Measurements from ENCODE around the gene VGF. TPM values are rescaled to one million over a fixed set of nuclear protein-coding genes. Genes with fewer than 3 reads are reported as not detected.
"Not testable (repeated sequence)": the region's sequence is repeated elsewhere in the genome, so short reads cannot be mapped to it uniquely, and the experiment has no call there.

VGF gene
- total RNA-seq, 1 donor from 2014 or later: 0.05 TPM

- no peak for DNase-seq (ENCODE audit: low read depth)
Measured at GRCh38 chr7:101137651-101138212, 27.6 kb downstream of the VGF start.

GRCh38 chr7:101134399-101134980 is 30.9 kb downstream of the VGF start:
- DNase-seq (ENCODE audit: low read depth): no peak

DNA sequence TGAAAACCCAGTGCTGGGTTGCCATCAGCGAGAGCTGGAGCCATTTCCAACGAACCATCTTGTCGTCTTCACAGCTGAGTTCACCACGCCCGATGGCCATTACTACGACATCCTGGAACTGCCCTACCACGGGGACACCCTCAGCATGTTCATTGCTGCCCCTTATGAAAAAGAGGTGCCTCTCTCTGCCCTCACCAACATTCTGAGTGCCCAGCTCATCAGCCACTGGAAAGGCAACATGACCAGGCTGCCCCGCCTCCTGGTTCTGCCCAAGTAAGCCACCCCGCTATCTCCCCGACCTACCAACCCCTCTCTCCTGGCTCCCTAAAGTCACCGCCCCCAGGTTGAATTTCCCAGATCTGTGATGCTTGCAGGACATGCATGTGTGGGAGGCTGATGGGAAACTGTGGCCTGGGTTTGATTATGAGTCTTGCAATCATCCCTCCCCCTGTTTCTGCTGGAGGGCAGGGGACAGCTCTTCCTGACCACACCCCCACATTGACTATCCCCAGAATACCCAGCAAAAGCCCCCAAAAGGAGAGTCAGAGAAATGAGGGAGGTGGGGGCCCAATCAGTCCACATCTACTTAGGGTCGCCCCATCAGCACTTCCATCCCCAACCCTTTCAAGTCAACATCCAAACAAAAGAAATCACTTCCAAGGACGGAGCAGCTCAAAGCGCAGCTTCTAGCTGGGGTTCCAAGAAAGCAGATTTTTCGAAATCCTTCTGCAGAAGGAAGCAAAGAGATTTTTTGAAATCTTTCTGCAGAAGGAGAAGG is 31.6 kb downstream of the VGF start:
- DNase-seq (ENCODE audit: low read depth): no peak

- DNase-seq (ENCODE audit: low read depth): not testable (repeated sequence)
Measured at GRCh38 chr7:101132626-101133600, 32.5 kb downstream of the VGF start.

DNA sequence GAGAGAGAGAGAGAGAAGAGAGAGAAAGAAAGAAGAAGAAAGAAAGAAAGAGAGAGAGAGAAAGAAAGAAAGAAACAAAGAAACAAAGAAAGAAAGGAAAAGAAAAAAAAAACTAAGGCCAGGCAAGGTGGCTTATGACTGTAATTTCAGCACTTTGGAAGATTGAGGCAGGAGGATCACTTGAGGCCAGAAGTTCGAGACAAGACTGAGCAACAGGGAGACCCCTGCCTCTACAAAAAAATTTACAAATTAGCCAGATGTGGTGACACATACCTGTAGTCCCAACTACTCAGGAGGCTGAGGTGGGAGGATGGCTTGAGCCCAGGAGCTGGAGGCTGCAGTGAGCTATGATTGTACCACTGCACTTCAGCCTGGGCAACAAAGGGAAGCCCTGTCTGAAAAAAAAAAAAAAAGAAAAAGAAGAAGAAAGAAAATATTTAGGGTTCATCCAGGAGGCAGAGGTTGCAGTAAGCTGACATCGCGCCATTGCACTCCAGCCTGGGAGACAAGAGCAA is 35.7 kb downstream of the VGF start:
- no peak for DNase-seq (ENCODE audit: low read depth)

DNA sequence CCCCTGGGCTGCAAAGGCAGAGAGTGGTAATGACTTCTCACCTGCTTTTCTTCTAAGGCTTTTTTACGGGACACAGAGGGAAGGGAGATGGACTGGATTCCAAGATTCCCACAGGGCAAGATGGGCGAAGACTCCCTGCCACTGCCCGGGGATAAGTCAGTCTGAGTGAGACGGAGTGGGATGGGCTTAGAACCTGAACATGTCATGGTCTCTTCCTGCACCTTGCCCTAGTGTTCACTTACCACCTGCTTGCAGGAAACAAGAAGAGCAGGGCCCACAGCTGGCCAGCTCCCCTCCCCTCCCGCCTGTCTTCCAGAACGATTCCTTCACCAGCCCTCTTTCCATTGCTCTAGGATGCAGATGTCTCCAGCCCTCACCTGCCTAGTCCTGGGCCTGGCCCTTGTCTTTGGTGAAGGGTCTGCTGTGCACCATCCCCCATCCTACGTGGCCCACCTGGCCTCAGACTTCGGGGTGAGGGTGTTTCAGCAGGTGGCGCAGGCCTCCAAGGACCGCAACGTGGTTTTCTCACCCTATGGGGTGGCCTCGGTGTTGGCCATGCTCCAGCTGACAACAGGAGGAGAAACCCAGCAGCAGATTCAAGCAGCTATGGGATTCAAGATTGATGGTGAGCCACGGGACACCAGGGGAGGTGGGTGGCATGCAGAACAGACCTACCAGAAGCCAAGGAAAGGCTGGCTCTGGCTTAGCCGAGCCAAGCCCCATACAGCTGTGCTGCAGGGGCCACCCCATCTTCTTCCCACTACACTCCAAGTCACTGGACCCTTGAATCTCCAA is 37.1 kb downstream of the VGF start:
- no peak for DNase-seq (ENCODE audit: low read depth)

DNA sequence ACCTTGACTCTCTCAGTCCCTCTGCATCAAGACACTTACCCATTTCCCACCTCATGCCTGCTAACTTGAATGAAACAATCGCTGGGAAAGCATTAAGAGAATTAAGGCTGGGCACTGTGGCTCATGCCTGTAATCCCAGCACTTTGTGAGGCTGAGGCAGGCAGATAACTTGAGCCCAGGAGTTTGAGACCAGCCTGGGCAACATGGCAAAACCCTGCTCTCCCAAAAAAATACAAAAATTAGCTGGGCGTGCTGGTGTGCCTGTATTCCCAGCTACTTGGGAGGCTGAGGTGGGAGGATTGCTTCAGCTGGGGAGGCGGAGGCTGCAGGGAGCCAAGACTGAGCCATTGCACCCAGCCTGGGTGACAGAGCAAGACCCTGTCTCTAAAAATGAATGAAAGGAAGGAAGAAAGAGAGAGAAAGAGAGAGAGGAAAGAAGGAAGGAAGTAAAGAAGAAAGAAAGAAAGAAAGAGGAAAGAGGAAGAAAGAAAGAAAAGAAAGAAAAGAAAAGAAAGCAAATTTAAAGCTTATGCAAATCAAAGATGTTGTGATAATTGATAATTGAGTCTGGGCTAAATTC is 37.8 kb downstream of the VGF start:
- DNase-seq (ENCODE audit: low read depth): no peak

- peak; percentile 95 for DNase-seq (ENCODE audit: low read depth)
Measured at GRCh38 chr7:101126651-101127459, 38.5 kb downstream of the VGF start, which contains the start of gene SERPINE1. TSS of gene SERPINE1 (plus strand) at chr7:101127104. CDS start at chr7:101128394, 1,290 bp downstream.

DNA sequence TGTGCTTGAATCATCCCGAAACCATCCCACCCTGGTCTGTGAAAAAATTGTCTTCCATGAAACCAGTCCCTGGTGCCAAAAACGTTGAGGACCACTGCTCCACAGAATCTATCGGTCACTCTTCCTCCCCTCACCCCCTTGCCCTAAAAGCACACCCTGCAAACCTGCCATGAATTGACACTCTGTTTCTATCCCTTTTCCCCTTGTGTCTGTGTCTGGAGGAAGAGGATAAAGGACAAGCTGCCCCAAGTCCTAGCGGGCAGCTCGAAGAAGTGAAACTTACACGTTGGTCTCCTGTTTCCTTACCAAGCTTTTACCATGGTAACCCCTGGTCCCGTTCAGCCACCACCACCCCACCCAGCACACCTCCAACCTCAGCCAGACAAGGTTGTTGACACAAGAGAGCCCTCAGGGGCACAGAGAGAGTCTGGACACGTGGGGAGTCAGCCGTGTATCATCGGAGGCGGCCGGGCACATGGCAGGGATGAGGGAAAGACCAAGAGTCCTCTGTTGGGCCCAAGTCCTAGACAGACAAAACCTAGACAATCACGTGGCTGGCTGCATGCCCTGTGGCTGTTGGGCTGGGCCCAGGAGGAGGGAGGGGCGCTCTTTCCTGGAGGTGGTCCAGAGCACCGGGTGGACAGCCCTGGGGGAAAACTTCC is 39.2 kb downstream of the VGF start:
- DNase-seq (ENCODE audit: low read depth): peak; percentile 71

DNA sequence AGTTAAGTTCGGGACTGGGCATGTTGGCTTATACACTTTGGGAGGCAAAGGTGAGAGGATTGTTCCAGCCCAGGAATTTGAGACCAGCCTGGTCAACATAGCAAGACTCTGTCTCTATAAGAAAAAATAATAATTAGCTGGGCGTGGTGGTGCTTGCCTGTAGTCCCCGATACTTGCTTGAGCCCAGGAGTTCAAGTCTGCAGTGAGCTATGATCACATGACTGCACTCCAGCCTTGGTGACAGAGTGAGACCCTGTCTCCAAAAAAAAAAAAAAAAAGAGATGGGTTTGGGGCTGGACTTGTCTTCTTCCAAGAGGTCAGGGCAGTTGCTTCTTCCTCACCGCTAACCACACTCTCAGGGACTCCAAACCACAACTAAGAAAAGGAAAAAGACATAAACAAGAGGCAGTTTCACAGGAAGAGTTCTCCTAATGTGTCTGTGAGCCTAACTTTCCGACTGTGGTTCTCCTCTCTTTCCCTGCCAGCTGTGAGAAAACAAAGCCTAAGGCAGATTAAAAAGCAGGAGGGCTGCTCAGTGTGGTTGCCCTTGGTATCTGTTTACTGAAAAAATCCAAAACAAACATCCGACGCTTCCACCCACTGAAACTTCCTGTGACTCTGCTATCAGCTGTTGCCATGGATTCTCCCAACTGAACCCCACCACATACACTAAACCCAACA is 40.9 kb downstream of the VGF start:
- peak; percentile 92 for DNase-seq (ENCODE audit: low read depth)

DNA sequence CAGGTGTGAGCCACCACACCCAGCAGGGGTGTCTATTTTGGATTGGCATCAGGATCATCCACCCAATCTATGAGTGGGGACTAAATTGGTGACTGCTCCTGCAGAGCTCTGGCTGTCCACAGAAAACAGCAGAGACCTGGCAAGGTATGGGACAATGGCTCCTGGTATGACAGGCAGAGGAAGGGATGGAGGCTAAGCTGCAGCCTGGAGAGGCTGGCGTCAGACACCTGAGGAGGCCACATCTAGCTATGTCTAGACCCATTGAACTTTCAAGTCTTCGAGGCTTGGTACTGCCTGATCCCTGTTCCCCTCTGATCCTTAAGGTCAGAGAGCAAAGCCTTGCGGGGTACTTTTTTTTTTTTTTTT is 41.7 kb downstream of the VGF start:
- DNase-seq (ENCODE audit: low read depth): no peak

GRCh38 chr7:101122933-101123702 is 42.3 kb downstream of the VGF start:
- DNase-seq (ENCODE audit: low read depth): no peak

GRCh38 chr7:101121991-101122932 is 43.1 kb downstream of the VGF start:
- peak; percentile 95 for DNase-seq (ENCODE audit: low read depth)

GRCh38 chr7:101121631-101121990 is 43.8 kb downstream of the VGF start:
- DNase-seq (ENCODE audit: low read depth): not testable (repeated sequence)

GRCh38 chr7:101120315-101120714 is 45.1 kb downstream of the VGF start:
- no peak for DNase-seq (ENCODE audit: low read depth)

GRCh38 chr7:101119876-101120275 is 45.5 kb downstream of the VGF start:
- DNase-seq (ENCODE audit: low read depth): no peak

GRCh38 chr7:101118856-101119255 is 46.5 kb downstream of the VGF start:
- no peak for DNase-seq (ENCODE audit: low read depth)
